Endothelial cell of umbilical vein (primary cell): ENCODE results near the gene GGNBP2. TPM values are rescaled to one million over a fixed set of nuclear protein-coding genes. Genes with fewer than 3 reads are reported as not detected.

Experiments used
- BruUV-seq: library from RNA; stranded (reverse); fragments of 400-500 nt; replicated peaks from 2 replicates; lab custom pipeline; 2021; lab: Mats Ljungman, UMichigan
- CTCF ChIA-PET: fragments of 300-600, 350-600 bp; sonication (Branson Sonifier 250); formaldehyde crosslinking; loops from one replicate; lab custom pipeline; 2021; ENCODE audit warnings: antibody characterized with exemption, inconsistent platforms; lab: Charles Lee
- POLR2A ChIA-PET: fragments of 300-600, 350-600 bp; sonication (Branson Sonifier 250); formaldehyde crosslinking; loops from one replicate; lab custom pipeline; 2021; ENCODE audit warnings: antibody characterized with exemption, inconsistent platforms; lab: Charles Lee
- DNase-seq: peaks from one replicate; pipeline ENCODE4 v3.0.0-alpha.2; 2011; ENCODE audit warnings: low read depth, low spot score
- FAIRE-seq: peaks from 2 replicates; lab custom pipeline; 2011; peaks lifted over from hg19 to GRCh38; lab: Jason Lieb, UNC
- H2AFZ ChIP-seq: 2 replicates; pipeline ENCODE4 v1.6.0; 2012; ENCODE audit warnings: low read depth, low read length, control low read depth, inconsistent platforms
- H3K27ac ChIP-seq: 2 replicates; pipeline ENCODE4 v1.5.1; 2011; ENCODE audit warnings: low read depth, mild to moderate bottlenecking, control low read depth, low read length, moderate library complexity; ENCODE audit not compliant: insufficient read depth
- H3K27me3 ChIP-seq, 2 experiments: 2 replicates each; pipeline versions ENCODE4 v1.6.0 to v1.6.1; 2011; ENCODE audit warnings: low read length in 2 of 2, mixed read lengths in 1 of 2; ENCODE audit not compliant: control insufficient read depth in 2 of 2, insufficient read depth in 2 of 2
- H3K36me3 ChIP-seq, 2 experiments: 2 replicates in 1 of 2; 3 replicates in 1 of 2; pipeline ENCODE4 v1.5.1; 2011; ENCODE audit warnings: low read length in 2 of 2, mild to moderate bottlenecking in 1 of 2, moderate library complexity in 1 of 2; ENCODE audit not compliant: control insufficient read depth in 2 of 2, insufficient read depth in 2 of 2; ENCODE audit errors: extremely low read depth in 1 of 2
- H3K4me1 ChIP-seq: 3 replicates; pipeline ENCODE4 v1.5.1; 2011; ENCODE audit warnings: mild to moderate bottlenecking, low read length; ENCODE audit not compliant: control insufficient read depth, insufficient read depth; ENCODE audit errors: extremely low read depth
- H3K4me2 ChIP-seq: 2 replicates; pipeline ENCODE4 v1.6.1; 2011; ENCODE audit warnings: low read length, control low read depth, mixed read lengths; ENCODE audit not compliant: insufficient read depth
- H3K4me3 ChIP-seq, 3 experiments: fragments of 200-600 bp in 1 of 3; sonication (generic), shearing (Covaris generic) in 1 of 3; replicated peaks in 1 of 3; 2 replicates each; pipeline ENCODE4 v1.5.1; 2011 to 2016; ENCODE audit warnings: control low read depth in 3 of 3, low read length in 3 of 3, mild to moderate bottlenecking in 2 of 3, inconsistent platforms in 1 of 3, low read depth in 1 of 3, moderate library complexity in 1 of 3; ENCODE audit not compliant: insufficient read depth in 1 of 3
- H3K79me2 ChIP-seq: 2 replicates; pipeline ENCODE4 v1.6.0; 2012; ENCODE audit warnings: low read length, inconsistent platforms; ENCODE audit not compliant: control insufficient read depth, insufficient read depth
- H3K9ac ChIP-seq: replicated peaks from 2 replicates; pipeline ENCODE3; 2011; ENCODE audit warnings: low read length, control low read depth; ENCODE audit not compliant: insufficient read depth; ENCODE audit errors: extremely low read depth
- H3K9me1 ChIP-seq: replicated peaks from 3 replicates; pipeline ENCODE4 v1.6.0; 2011; ENCODE audit warnings: mild to moderate bottlenecking, low read length; ENCODE audit not compliant: control insufficient read depth, insufficient read depth; ENCODE audit errors: extremely low read depth
- H3K9me3 ChIP-seq: replicated peaks from 2 replicates; pipeline ENCODE4 v1.5.1; 2012; ENCODE audit warnings: low read length, inconsistent platforms; ENCODE audit not compliant: control insufficient read depth, insufficient read depth
- H4K20me1 ChIP-seq: replicated peaks from 2 replicates; pipeline ENCODE3; 2011; ENCODE audit warnings: mild to moderate bottlenecking, low read length; ENCODE audit not compliant: control insufficient read depth, insufficient read depth; ENCODE audit errors: extremely low read depth
- CTCF ChIP-seq, 2 donors: IDR thresholded peaks; 1 replicate in 1 of 2; 2 replicates in 1 of 2; pipeline ENCODE4 v1.5.1; 2011; ENCODE audit warnings: low read length in 2 of 2, mild to moderate bottlenecking in 2 of 2, moderate library complexity in 2 of 2, control low read depth in 1 of 2, inconsistent platforms in 1 of 2, low read depth in 1 of 2; ENCODE audit not compliant: insufficient read depth in 1 of 2; ENCODE audit errors: extremely low read depth in 1 of 2
- EZH2 ChIP-seq: IDR thresholded peaks from 2 replicates; pipeline ENCODE4 v1.6.1; 2012; ENCODE audit warnings: borderline replicate concordance, low read depth, mild to moderate bottlenecking, moderate library complexity, low read length, inconsistent platforms; ENCODE audit not compliant: severe bottlenecking
- FOS ChIP-seq: IDR thresholded peaks from 2 replicates; pipeline ENCODE4 v1.6.1; 2011; ENCODE audit warnings: mild to moderate bottlenecking, low read length, moderate library complexity, borderline replicate concordance; ENCODE audit not compliant: insufficient read depth
- GATA2 ChIP-seq: IDR thresholded peaks from 2 replicates; pipeline ENCODE4 v1.7.0; 2011; ENCODE audit warnings: low read depth, mild to moderate bottlenecking, moderate library complexity, mixed read lengths, low read length; ENCODE audit not compliant: insufficient read length, insufficient read depth
- JUN ChIP-seq: IDR thresholded peaks from 2 replicates; pipeline ENCODE4 v1.6.1; 2011; ENCODE audit warnings: borderline replicate concordance, low read depth; ENCODE audit not compliant: insufficient read length, insufficient read depth
- MYC ChIP-seq: IDR thresholded peaks from one replicate; pipeline ENCODE4 v1.6.1; 2011; ENCODE audit warnings: mild to moderate bottlenecking, low read depth, low read length
- POLR2A ChIP-seq: IDR thresholded peaks from 2 replicates; pipeline ENCODE4 v1.6.1; 2012; ENCODE audit warnings: low read depth, mild to moderate bottlenecking, control low read depth, low read length
- POLR2AphosphoS5 ChIP-seq: IDR thresholded peaks from 2 replicates; pipeline ENCODE4 v1.6.1; 2012; ENCODE audit warnings: low read depth, mild to moderate bottlenecking, control low read depth, low read length, moderate library complexity; ENCODE audit not compliant: insufficient read depth
- dilution Hi-C: fragments of 300-500 bp; cut with MboI; formaldehyde crosslinking; loops from one replicate; pipeline ENCODE4 v1.15.0; 2019; ENCODE audit warnings: low sequenced_read_pairs; ENCODE audit not compliant: extremely low pct_ligation_motif_present
- intact Hi-C: fragments of 100-400 bp; cut with micrococcal nuclease; formaldehyde crosslinking; loops from one replicate; pipeline ENCODE4 v1.10.0; 2022
- polyA plus RNA-seq, 4 experiments: library from polyadenylated mRNA; depleted of rRNA in 3 of 4; stranded (reverse) in 3 of 4; unstranded in 1 of 4; fragments of >200 nt; gene quantifications; 2 replicates each; pipeline versions ENCODE4 v1.2.1 to v1.2.3, GENCODE V29; 2011 to 2012; ENCODE audit warnings: missing spikeins in 1 of 4
- total RNA-seq: library from RNA; stranded (reverse); gene quantifications from 2 replicates; pipeline ENCODE4 v1.2.3, GENCODE V29; 2021
- TF ChIP-seq, protein P1 (sequence below): IDR thresholded peaks from 2 replicates; pipeline ENCODE4 v1.6.1; 2011; ENCODE audit not compliant: insufficient read depth, insufficient read length

The GGNBP2 gene
- total and polyA plus RNA-seq, 2 donors (not counting 3 experiments of a cell fraction or from before 2014, with no cell fraction given): 52.6 to 77.6 TPM

DNA sequence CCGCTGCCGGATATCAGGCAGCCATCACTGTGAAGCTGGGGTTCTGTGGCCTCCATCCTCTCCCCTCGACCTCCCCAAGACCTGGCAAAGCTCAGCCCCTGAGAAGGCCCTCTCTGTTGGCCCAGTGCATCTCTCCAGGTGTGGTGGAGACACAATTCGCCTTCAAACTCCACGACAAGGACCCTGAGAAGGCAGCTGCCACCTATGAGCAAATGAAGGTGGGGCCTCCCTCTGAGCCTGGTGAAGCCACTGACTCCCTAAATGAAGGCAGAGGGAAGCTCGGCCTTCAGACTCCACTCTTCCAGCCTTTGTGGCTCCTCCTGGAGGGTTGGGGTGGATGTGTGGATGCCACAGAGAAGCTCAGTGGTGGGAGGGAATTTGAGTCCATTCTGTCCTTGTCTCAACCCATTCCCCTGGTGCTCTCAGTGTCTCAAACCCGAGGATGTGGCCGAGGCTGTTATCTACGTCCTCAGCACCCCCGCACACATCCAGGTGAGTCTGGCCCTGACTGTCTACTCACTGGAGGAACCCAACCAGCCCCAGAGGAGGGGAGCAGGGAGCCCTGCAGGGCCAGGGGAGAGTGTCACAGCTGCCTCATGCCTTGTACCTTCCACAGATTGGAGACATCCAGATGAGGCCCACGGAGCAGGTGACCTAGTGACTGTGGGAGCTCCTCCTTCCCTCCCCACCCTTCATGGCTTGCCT lies 55.0 kb downstream of the GGNBP2 start:
- H3K27me3 ChIP-seq: no peaks in the 10 kb centered on the region
- peaks cover 16% of the 10 kb centered on the region for H3K4me1 ChIP-seq
- CTCF ChIA-PET: interaction anchor here (1.1 to 1.2 kb wide), 2 partner anchors 56 to 774 kb away, joined by 3 to 4 read pairs; no protein-coding TSS in a partner anchor
- no peak overlapping the region for H3K27ac ChIP-seq
- no peaks in the 10 kb centered on the region for H3K9me1 ChIP-seq
- H3K36me3 ChIP-seq: no peaks in the 10 kb centered on the region
- no peak for DNase-seq
- H3K79me2 ChIP-seq: peaks cover 17% of the 10 kb centered on the region
- POLR2A ChIA-PET: no interaction called here
- TF ChIP-seq EZH2 (no peak), POLR2AphosphoS5 (no peak), POLR2A (no peak), CTCF (IDR thresholded peaks at IDR 0.05; ENCODE audit: extremely low read depth in 1 of 2, insufficient read depth in 1 of 2, low read depth in 1 of 2, low read length in 2 of 2) (no peak), GATA2 (no peak), JUN (no peak), MYC (no peak), FOS (no peak)
- TF ChIP-seq, protein P1, sequence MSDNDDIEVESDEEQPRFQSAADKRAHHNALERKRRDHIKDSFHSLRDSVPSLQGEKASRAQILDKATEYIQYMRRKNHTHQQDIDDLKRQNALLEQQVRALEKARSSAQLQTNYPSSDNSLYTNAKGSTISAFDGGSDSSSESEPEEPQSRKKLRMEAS: no peak
- H3K9ac ChIP-seq: no peak overlapping the region
- no peak for FAIRE-seq
- no peaks in the 10 kb centered on the region for H3K9me3 ChIP-seq
- H2AFZ ChIP-seq: no peak overlapping the region
- no peaks in the 10 kb centered on the region for H4K20me1 ChIP-seq
- no peak overlapping the region for H3K4me2 ChIP-seq
- H3K4me3 ChIP-seq: no peak overlapping the region
- BruUV-seq: no TSS peak
- dilution Hi-C loops (no loop called here), intact Hi-C loops (loop anchor here (5.0 to 10.0 kb wide), 2 partner anchors 105 to 348 kb away; partner anchors contain the start of gene AATF)
